DMS53 (cell line): ENCODE measurements around the gene SH3RF3.

Experiments
- DNase-seq: peaks from one replicate; lab custom pipeline; 2025; lab: John Stamatoyannopoulos, UW

The SH3RF3 gene

GRCh38 chr2:109473616-109474318, 344.8 kb downstream of the SH3RF3 start:
- DNase-seq = peak; percentile 91

- DNase-seq = peak; percentile 43
These were observed 345.4 kb downstream of the SH3RF3 start for GRCh38 chr2:109474319-109474825.

GRCh38 chr2:109475531-109476210, 346.7 kb downstream of the SH3RF3 start:
- DNase-seq = no peak

GRCh38 chr2:109476641-109477441, 347.8 kb downstream of the SH3RF3 start:
- no peak for DNase-seq

- DNase-seq = no peak
These were observed 350.0 kb downstream of the SH3RF3 start for GRCh38 chr2:109478906-109479493.

GRCh38 chr2:109479804-109480203, 350.8 kb downstream of the SH3RF3 start:
- no peak for DNase-seq

GRCh38 chr2:109480486-109481195, 351.6 kb downstream of the SH3RF3 start:
- DNase-seq = no peak

GRCh38 chr2:109481196-109481555, 352.2 kb downstream of the SH3RF3 start:
- peak; percentile 34 for DNase-seq

- no peak for DNase-seq
These were observed 352.6 kb downstream of the SH3RF3 start for GRCh38 chr2:109481599-109481998.

GRCh38 chr2:109482361-109482861, 353.4 kb downstream of the SH3RF3 start:
- no peak for DNase-seq

- DNase-seq = no peak
These were observed 357.9 kb downstream of the SH3RF3 start for GRCh38 chr2:109486711-109487535.

GRCh38 chr2:109487536-109487869, 358.5 kb downstream of the SH3RF3 start:
- DNase-seq = no peak

- no peak for DNase-seq
These were observed 359.1 kb downstream of the SH3RF3 start for GRCh38 chr2:109487871-109488655.

- no peak for DNase-seq
These were observed 360.3 kb downstream of the SH3RF3 start for GRCh38 chr2:109489296-109489695.

GRCh38 chr2:109493176-109493935, 364.4 kb downstream of the SH3RF3 start:
- no peak for DNase-seq

GRCh38 chr2:109494351-109494750, 365.3 kb downstream of the SH3RF3 start:
- DNase-seq = no peak

GRCh38 chr2:109497463-109497862, 368.5 kb downstream of the SH3RF3 start:
- DNase-seq = no peak

GRCh38 chr2:109497911-109498870, 369.2 kb downstream of the SH3RF3 start:
- DNase-seq = no peak
